HG03175 (cell line): ENCODE results near the gene LRRTM4.

Experiments
- ATAC-seq: cut with Tn5 transposase; IDR thresholded peaks from one replicate; pipeline ENCODE4 v1.9.1; 2021; ENCODE audit warnings: mild to moderate bottlenecking, moderate library complexity; ENCODE audit not compliant: unreplicated experiment

LRRTM4 gene

GRCh38 chr2:77479395-77479794 is 42.8 kb downstream of the LRRTM4 start:
- ATAC-seq = no peak

- no peak for ATAC-seq
These were observed 52.1 kb downstream of the LRRTM4 start for GRCh38 chr2:77470096-77470495.

- no peak for ATAC-seq
These were observed 53.1 kb downstream of the LRRTM4 start for GRCh38 chr2:77469106-77469505.

GRCh38 chr2:77459840-77460239 is 62.3 kb downstream of the LRRTM4 start:
- ATAC-seq = no peak

GRCh38 chr2:77458216-77458615 is 64.0 kb downstream of the LRRTM4 start:
- ATAC-seq = no peak

- ATAC-seq = no peak
These were observed 64.5 kb downstream of the LRRTM4 start for GRCh38 chr2:77457665-77458064.

GRCh38 chr2:77443076-77443475 is 79.1 kb downstream of the LRRTM4 start:
- ATAC-seq = no peak

- ATAC-seq = no peak
These were observed 87.3 kb downstream of the LRRTM4 start for GRCh38 chr2:77434880-77435279.

GRCh38 chr2:77428946-77429345 is 93.2 kb downstream of the LRRTM4 start:
- ATAC-seq = no peak

- no peak for ATAC-seq
These were observed 100.2 kb downstream of the LRRTM4 start for GRCh38 chr2:77421971-77422370.

- ATAC-seq = no peak
These were observed 103.6 kb downstream of the LRRTM4 start for GRCh38 chr2:77418537-77418936.

- no peak for ATAC-seq
These were observed 118.0 kb downstream of the LRRTM4 start for GRCh38 chr2:77404189-77404588.

GRCh38 chr2:77398970-77399600 is 123.1 kb downstream of the LRRTM4 start:
- ATAC-seq = no peak

- no peak for ATAC-seq
These were observed 124.4 kb downstream of the LRRTM4 start for GRCh38 chr2:77397763-77398162.

GRCh38 chr2:77395011-77395410 is 127.2 kb downstream of the LRRTM4 start:
- no peak for ATAC-seq

GRCh38 chr2:77391119-77391518 is 131.1 kb downstream of the LRRTM4 start:
- no peak for ATAC-seq

GRCh38 chr2:77387324-77387723 is 134.9 kb downstream of the LRRTM4 start:
- no peak for ATAC-seq

GRCh38 chr2:77372636-77373035 is 149.5 kb downstream of the LRRTM4 start:
- ATAC-seq = no peak

- ATAC-seq = no peak
These were observed 151.7 kb downstream of the LRRTM4 start for GRCh38 chr2:77370511-77370910.

- no peak for ATAC-seq
These were observed 158.9 kb downstream of the LRRTM4 start for GRCh38 chr2:77363277-77363676.

GRCh38 chr2:77348821-77349220 is 173.4 kb downstream of the LRRTM4 start:
- ATAC-seq = no peak

- ATAC-seq = no peak
These were observed 186.2 kb downstream of the LRRTM4 start for GRCh38 chr2:77336013-77336412.
